ENCODE results near the gene DLST. TPM values are rescaled to one million over a fixed set of nuclear protein-coding genes. Genes with fewer than 3 reads are reported as not detected.

The DLST gene
- total RNA-seq, 2 experiments from 2014 or later: 126 to 132 TPM

DNA sequence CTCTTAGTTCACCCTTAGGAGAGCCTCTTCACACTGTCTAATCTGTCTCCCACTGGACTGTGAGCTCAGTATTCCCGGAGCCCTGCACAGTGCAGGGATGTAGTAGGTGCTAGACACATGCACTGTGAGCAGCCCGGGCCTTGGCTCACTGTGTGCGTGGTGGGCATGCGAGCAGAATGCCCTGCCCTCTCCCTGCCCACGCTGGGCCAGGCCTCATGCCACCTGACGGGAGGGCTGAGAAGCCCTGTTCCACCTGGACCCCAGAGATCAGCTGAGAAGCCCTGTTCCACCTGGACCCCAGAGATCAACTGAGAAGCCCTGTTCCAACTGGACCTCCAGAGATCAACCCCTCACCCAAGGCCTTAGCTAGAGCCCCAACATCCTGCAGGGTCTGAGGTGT is 30.4 kb downstream of the DLST start:
- Mint-ChIP-seq H3K9me3 (no peaks in the 10 kb centered on the region), H3K27me3 (ENCODE audit: low read depth) (no peaks in the 10 kb centered on the region), H3K27ac (peak overlapping the region; percentile 18), H3K36me3 (ENCODE audit: low read depth) (peaks cover 2% of the 10 kb centered on the region), H3K4me3 (no peak overlapping the region), H3K4me1 (ENCODE audit: low read depth) (no peaks in the 10 kb centered on the region)
- intact Hi-C loops (cut with micrococcal nuclease): no loop called here
- DNase-seq: no peak
- CTCF ChIA-PET: interaction anchor here (17.5 kb wide), 1 partner anchor 53 kb away, joined by 379 read pairs; no protein-coding TSS in a partner anchor

- Mint-ChIP-seq H3K9me3 (no peaks in the 10 kb centered on the region), H3K4me1 (ENCODE audit: low read depth) (no peaks in the 10 kb centered on the region), H3K4me3 (no peak overlapping the region), H3K36me3 (ENCODE audit: low read depth) (peaks cover 4% of the 10 kb centered on the region), H3K27me3 (ENCODE audit: low read depth) (no peaks in the 10 kb centered on the region), H3K27ac (no peak overlapping the region)
- CTCF ChIA-PET: interaction anchor here (17.5 kb wide), 1 partner anchor 54 kb away, joined by 379 read pairs; no protein-coding TSS in a partner anchor
- DNase-seq: no peak
- intact Hi-C loops (cut with micrococcal nuclease): no loop called here
These were observed 31.1 kb downstream of the DLST start for GRCh38 chr14:74912801-74913200.

DNA sequence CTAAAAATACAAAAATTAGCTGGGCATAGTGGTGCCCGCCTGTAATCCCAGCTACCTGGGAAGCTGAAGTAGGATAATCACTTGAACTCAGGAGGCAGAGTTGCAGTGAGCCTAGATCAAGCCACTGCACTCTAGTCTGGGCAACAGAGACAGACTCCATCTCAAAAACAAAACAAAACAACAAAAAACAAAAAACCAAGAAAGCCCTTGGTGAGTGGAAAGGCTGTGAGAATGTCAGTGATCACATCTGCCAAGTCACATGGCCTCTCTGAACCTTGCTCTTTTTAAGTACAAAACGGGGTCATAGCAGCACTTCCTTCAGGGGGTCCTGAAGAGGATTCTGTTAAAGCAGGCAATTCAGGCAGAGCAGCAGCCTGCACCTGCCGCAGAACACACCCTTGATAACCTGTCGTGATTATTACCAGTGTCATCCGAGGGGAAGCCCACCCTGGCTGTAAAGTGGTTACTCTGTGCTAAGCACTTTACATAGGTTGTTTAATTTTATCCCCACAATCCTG is 31.7 kb downstream of the DLST start:
- CTCF ChIA-PET: interaction anchor here (17.5 kb wide), 1 partner anchor 55 kb away, joined by 379 read pairs; no protein-coding TSS in a partner anchor
- Mint-ChIP-seq H3K4me1 (ENCODE audit: low read depth) (no peaks in the 10 kb centered on the region), H3K4me3 (no peak overlapping the region), H3K36me3 (ENCODE audit: low read depth) (peaks cover 4% of the 10 kb centered on the region), H3K9me3 (no peaks in the 10 kb centered on the region), H3K27me3 (ENCODE audit: low read depth) (no peaks in the 10 kb centered on the region), H3K27ac (no peak overlapping the region)
- intact Hi-C loops (cut with micrococcal nuclease): no loop called here
- no peak for DNase-seq

DNA sequence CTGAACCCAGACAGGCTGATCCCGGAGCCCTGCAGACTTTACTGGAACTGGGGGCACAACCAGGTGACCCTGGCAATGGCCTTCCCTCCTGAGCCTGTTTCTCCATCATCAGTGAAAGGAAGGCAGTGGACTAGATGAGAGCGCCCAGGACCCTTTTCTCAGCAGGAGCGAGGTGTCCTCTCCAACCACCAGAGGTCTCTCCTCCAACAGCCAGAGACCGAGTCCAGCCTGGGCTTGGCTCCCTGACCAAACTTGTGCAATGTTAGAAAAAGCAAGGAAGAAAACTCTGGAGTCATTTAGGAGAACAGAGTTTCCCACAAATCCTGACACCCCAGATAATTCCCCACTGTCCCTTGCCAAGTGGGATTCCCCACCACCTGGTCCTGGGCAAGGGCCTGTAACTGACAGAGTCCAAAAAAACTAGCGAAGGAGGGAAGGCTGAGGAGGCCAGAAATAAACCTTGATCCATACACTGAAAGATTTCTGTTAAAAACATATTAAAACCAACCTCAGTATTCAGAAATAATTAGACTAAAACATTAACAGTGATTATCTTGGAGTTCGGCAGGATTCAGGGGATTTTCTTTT is 32.4 kb downstream of the DLST start:
- CTCF ChIA-PET: no interaction called here
- intact Hi-C loops (cut with micrococcal nuclease): loop anchor here (1.0 to 2.0 kb wide), 2 partner anchors 174 to 389 kb away; no protein-coding TSS in a partner anchor

DNA sequence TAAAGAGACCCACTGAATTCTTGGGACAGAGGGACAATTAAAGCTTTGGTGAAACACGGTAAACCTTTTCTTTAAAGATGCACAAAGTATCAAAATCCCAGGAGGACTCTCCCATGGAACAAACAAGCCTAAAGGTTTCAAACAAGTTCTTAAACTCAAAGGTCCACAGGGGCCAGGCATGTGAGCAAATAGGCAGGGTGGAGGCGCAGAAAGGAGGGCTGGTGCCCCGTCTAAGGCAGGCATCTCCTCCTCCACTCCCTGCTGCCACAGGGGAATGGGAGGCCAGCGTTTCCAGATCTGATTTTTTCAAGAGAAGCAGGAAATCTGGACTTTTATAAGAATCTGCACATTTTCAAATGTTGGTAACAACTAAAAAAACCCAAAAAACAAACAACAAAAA is 33.7 kb downstream of the DLST start:
- intact Hi-C loops (cut with micrococcal nuclease): loop anchor here (2.0 kb wide), 1 partner anchor 387 kb away; no protein-coding TSS in a partner anchor
- CTCF ChIA-PET: interaction anchor here (1.2 kb wide), 1 partner anchor 15 kb away, joined by 3 read pairs; no protein-coding TSS in a partner anchor
- Mint-ChIP-seq H3K4me1 (ENCODE audit: low read depth) (no peaks in the 10 kb centered on the region), H3K36me3 (ENCODE audit: low read depth) (peaks cover 4% of the 10 kb centered on the region), H3K9me3 (no peaks in the 10 kb centered on the region), H3K4me3 (no peak overlapping the region), H3K27me3 (ENCODE audit: low read depth) (no peaks in the 10 kb centered on the region), H3K27ac (no peak overlapping the region)
- no peak for DNase-seq

More for the DNA sequence above, 32.4 kb downstream of the DLST start:
- DNase-seq: peak; percentile 38
- H3K4me1 Mint-ChIP-seq (ENCODE audit: low read depth): no peaks in the 10 kb centered on the region
- H3K4me3 Mint-ChIP-seq: no peak overlapping the region
- H3K9me3 Mint-ChIP-seq: no peaks in the 10 kb centered on the region
- no peaks in the 10 kb centered on the region for H3K27me3 Mint-ChIP-seq (ENCODE audit: low read depth)
- H3K27ac Mint-ChIP-seq: no peak overlapping the region
- H3K36me3 Mint-ChIP-seq (ENCODE audit: low read depth): peaks cover 4% of the 10 kb centered on the region

DNA sequence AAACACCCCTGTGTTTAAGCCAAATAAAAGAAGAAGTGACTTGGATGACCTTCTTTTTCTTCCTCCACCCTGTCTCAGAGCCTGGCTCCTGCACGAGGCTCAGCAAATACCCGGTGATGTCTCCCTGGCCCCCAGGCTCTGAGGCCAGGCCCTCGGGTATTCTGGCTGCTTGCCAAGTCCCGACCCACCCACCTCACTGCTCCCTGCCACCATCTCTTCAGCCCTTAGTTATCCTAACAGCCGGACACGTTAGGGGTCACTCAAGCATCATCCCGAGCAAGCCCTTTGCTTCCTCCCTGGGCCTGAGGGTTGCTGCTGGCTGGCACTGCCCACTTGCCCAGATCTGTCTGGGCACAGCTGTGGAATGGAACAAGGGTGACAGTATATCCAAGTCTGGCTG is 34.1 kb downstream of the DLST start:
- intact Hi-C loops (cut with micrococcal nuclease): loop anchor here (2.0 kb wide), 1 partner anchor 387 kb away; no protein-coding TSS in a partner anchor
- H3K27me3 Mint-ChIP-seq (ENCODE audit: low read depth): no peaks in the 10 kb centered on the region
- no peaks in the 10 kb centered on the region for H3K4me1 Mint-ChIP-seq (ENCODE audit: low read depth)
- H3K36me3 Mint-ChIP-seq (ENCODE audit: low read depth): peaks cover 4% of the 10 kb centered on the region
- CTCF ChIA-PET: interaction anchor here (1.2 kb wide), 1 partner anchor 14 kb away, joined by 3 read pairs; no protein-coding TSS in a partner anchor
- no peak overlapping the region for H3K27ac Mint-ChIP-seq
- H3K9me3 Mint-ChIP-seq: no peaks in the 10 kb centered on the region
- H3K4me3 Mint-ChIP-seq: no peak overlapping the region
- DNase-seq: no peak

- CTCF ChIA-PET: interaction anchor here (1.6 to 2.3 kb wide), 3 partner anchors 11 to 171 kb away, joined by 6 to 19 read pairs (median 7); no protein-coding TSS in a partner anchor
- intact Hi-C loops (cut with micrococcal nuclease): no loop called here
- no peak for DNase-seq
- Mint-ChIP-seq H3K4me1 (ENCODE audit: low read depth) (peaks cover 3% of the 10 kb centered on the region), H3K9me3 (no peaks in the 10 kb centered on the region), H3K27ac (no peak overlapping the region), H3K36me3 (ENCODE audit: low read depth) (peaks cover 4% of the 10 kb centered on the region), H3K4me3 (no peak overlapping the region), H3K27me3 (ENCODE audit: low read depth) (no peaks in the 10 kb centered on the region)
These were observed 35.4 kb downstream of the DLST start for GRCh38 chr14:74917178-74917543.

DNA sequence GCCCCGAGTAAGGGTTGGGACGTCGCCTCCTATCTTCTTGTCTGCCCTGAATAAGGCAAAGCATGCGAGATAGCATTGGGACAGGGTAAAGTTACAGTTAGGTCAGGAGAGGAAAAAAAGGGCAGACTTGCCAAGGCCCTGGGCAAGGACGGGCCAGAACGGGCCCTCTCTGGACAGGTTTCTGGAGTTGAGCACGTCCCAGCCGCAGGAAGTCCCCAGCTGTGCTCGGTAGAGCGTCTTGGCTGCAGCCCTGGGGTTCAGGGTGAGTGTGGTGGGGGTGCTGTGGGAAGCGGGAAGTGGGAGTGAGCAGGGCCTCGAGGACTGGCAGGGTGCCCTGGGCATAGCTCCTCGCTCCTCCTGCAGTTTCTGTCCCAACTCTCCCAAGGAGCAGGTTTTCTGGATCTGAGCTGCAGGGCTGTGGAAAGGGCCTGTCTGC is 35.9 kb downstream of the DLST start:
- no peaks in the 10 kb centered on the region for H3K9me3 Mint-ChIP-seq
- intact Hi-C loops (cut with micrococcal nuclease): no loop called here
- H3K4me3 Mint-ChIP-seq: no peak overlapping the region
- H3K4me1 Mint-ChIP-seq (ENCODE audit: low read depth): peaks cover 8% of the 10 kb centered on the region
- no peaks in the 10 kb centered on the region for H3K27me3 Mint-ChIP-seq (ENCODE audit: low read depth)
- H3K27ac Mint-ChIP-seq: no peak overlapping the region
- CTCF ChIA-PET: interaction anchor here (1.6 to 2.3 kb wide), 3 partner anchors 12 to 171 kb away, joined by 6 to 19 read pairs (median 7); no protein-coding TSS in a partner anchor
- peaks cover 4% of the 10 kb centered on the region for H3K36me3 Mint-ChIP-seq (ENCODE audit: low read depth)
- DNase-seq: no peak

- H3K27me3 Mint-ChIP-seq (ENCODE audit: low read depth): no peaks in the 10 kb centered on the region
- no peak overlapping the region for H3K27ac Mint-ChIP-seq
- no peak overlapping the region for H3K4me3 Mint-ChIP-seq
- intact Hi-C loops (cut with micrococcal nuclease): no loop called here
- no peak for DNase-seq
- H3K36me3 Mint-ChIP-seq (ENCODE audit: low read depth): peaks cover 4% of the 10 kb centered on the region
- peaks cover 8% of the 10 kb centered on the region for H3K4me1 Mint-ChIP-seq (ENCODE audit: low read depth)
- CTCF ChIA-PET: interaction anchor here (0.6 to 2.3 kb wide), 3 partner anchors 13 to 71 kb away, joined by 4 to 19 read pairs (median 7); no protein-coding TSS in a partner anchor
- H3K9me3 Mint-ChIP-seq: no peaks in the 10 kb centered on the region
These were observed 36.7 kb downstream of the DLST start for GRCh38 chr14:74918380-74918779.

DNA sequence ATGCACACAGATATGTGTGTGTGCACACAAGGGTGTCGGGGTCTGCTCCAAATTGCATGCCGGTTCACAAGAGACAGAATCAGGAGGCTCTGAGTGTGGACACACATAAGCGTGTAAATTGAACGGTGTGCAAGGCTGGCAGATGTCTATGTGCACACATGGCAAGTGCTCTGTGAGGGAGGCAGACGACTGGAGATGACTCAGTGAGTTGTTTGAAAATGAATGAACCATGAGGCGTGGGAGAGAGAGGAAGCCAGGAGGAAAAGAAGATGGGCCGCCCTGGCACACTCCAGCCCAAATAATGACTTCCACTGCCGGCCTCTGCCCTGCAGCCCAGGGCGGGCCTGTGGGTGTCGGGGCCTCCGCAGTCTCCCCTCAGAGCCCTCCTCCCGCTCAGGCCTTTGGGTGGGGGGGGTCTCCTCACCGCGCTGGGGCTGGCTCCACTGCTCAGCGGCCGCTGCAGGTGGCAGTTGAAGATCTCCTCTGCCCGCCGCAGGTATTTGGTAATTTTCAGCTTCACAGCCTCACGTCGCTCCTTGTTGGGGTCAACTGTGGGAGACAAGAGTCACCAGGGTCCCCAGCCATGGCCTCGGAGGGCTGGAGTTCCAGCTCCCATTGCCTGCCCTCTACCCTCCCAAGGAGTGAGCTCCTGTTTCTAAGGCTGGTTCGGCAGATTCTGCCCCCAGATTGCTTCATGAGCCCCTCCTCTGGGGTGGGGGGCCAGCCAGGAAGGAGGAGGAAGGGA is 37.9 kb downstream of the DLST start:
- CTCF ChIA-PET: interaction anchor here (1.1 to 2.3 kb wide), 2 partner anchors 59 kb away, joined by 3 to 7 read pairs; no protein-coding TSS in a partner anchor
- H3K4me3 Mint-ChIP-seq: no peak overlapping the region
- no peak overlapping the region for H3K27ac Mint-ChIP-seq
- intact Hi-C loops (cut with micrococcal nuclease): no loop called here
- H3K36me3 Mint-ChIP-seq (ENCODE audit: low read depth): peaks cover 4% of the 10 kb centered on the region
- H3K9me3 Mint-ChIP-seq: no peaks in the 10 kb centered on the region
- peaks cover 12% of the 10 kb centered on the region for H3K4me1 Mint-ChIP-seq (ENCODE audit: low read depth)
- DNase-seq: no peak
- no peaks in the 10 kb centered on the region for H3K27me3 Mint-ChIP-seq (ENCODE audit: low read depth)

- Mint-ChIP-seq H3K4me1 (ENCODE audit: low read depth) (peaks cover 12% of the 10 kb centered on the region), H3K4me3 (no peak overlapping the region), H3K27ac (no peak overlapping the region), H3K27me3 (ENCODE audit: low read depth) (no peaks in the 10 kb centered on the region), H3K9me3 (no peaks in the 10 kb centered on the region), H3K36me3 (ENCODE audit: low read depth) (peaks cover 4% of the 10 kb centered on the region)
- CTCF ChIA-PET: interaction anchor here (1.1 to 1.2 kb wide), 2 partner anchors 25 to 59 kb away, joined by 3 read pairs; no protein-coding TSS in a partner anchor
- DNase-seq: no peak
- intact Hi-C loops (cut with micrococcal nuclease): no loop called here
These were observed 38.6 kb downstream of the DLST start for GRCh38 chr14:74920281-74920680.

GRCh38 chr14:74921053-74921620 is 39.4 kb downstream of the DLST start:
- Mint-ChIP-seq H3K4me1 (ENCODE audit: low read depth) (peaks cover 12% of the 10 kb centered on the region), H3K27ac (no peak overlapping the region), H3K4me3 (no peak overlapping the region), H3K36me3 (ENCODE audit: low read depth) (peaks cover 2% of the 10 kb centered on the region), H3K9me3 (no peaks in the 10 kb centered on the region), H3K27me3 (ENCODE audit: low read depth) (no peaks in the 10 kb centered on the region)
- CTCF ChIA-PET: interaction anchor here (1.1 to 3.1 kb wide), 5 partner anchors 15 to 167 kb away, joined by 3 to 18 read pairs (median 3); no protein-coding TSS in a partner anchor
- intact Hi-C loops (cut with micrococcal nuclease): no loop called here
- no peak for DNase-seq

Measured in activated naive CD4-positive, alpha-beta T cell treated with anti-CD3 and anti-CD28 coated beads for 36 hours (primary cell).